ENCODE measurements around the gene ZNF738. TPM values are rescaled to one million over a fixed set of nuclear protein-coding genes. Genes with fewer than 3 reads are reported as not detected.
"Not testable (repeated sequence)": the region's sequence is repeated elsewhere in the genome, so short reads cannot be mapped to it uniquely, and the experiment has no call there.

Gene ZNF738
- total RNA-seq, 2 experiments from 2014 or later: 11.8 to 15.3 TPM

GRCh38 chr19:21335721-21336120 lies 23.1 kb upstream of the ZNF738 start:
- H3K9me3 Mint-ChIP-seq: peaks cover 41% of the 10 kb centered on the region
- no peaks in the 10 kb centered on the region for H3K4me1 Mint-ChIP-seq (ENCODE audit: low read depth)
- no peak overlapping the region for H3K27ac Mint-ChIP-seq

DNA sequence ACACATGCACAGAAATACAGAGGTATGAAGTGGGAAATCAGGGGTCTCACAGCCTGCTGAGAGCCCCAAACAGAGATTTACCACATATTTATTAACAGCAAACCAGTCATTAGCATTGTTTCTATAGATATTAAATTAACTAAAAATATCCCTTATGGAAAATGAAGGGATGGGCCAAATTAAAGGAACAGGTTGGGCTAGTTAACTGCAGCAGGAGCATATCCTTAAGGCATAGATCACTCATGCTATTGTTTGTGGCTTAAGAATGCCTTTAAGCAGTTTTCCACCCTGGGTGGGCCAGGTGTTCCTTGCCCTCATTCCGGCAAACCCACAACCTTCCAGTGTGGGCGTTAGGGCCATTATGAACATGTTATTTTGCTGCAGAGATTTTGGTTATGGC lies 14.0 kb upstream of the ZNF738 start:
- H3K27me3 Mint-ChIP-seq; H3K27ac Mint-ChIP-seq; DNase-seq; intact Hi-C loops (cut with micrococcal nuclease); H3K4me1 Mint-ChIP-seq (ENCODE audit: low read depth); POLR2A ChIA-PET; CTCF ChIA-PET; H3K4me3 Mint-ChIP-seq: not testable (repeated sequence)
- Mint-ChIP-seq H3K9me3 (peaks cover 21% of the 10 kb centered on the region), H3K36me3 (peaks cover 12% of the 10 kb centered on the region)

More at GRCh38 chr19:21335721-21336120, 23.1 kb upstream of the ZNF738 start:
- Mint-ChIP-seq H3K4me3 (no peak overlapping the region), H3K27me3 (peaks cover under 1% of the 10 kb centered on the region), H3K36me3 (peaks cover 18% of the 10 kb centered on the region)
- DNase-seq: no peak
- CTCF ChIA-PET: no interaction called here
- POLR2A ChIA-PET: no interaction called here
- intact Hi-C loops (cut with micrococcal nuclease): no loop called here

GRCh38 chr19:21352830-21353229 lies 6.0 kb upstream of the ZNF738 start:
- CTCF ChIA-PET: no interaction called here
- DNase-seq: no peak
- no peak overlapping the region for H3K4me3 Mint-ChIP-seq
- POLR2A ChIA-PET: no interaction called here
- H3K4me1 Mint-ChIP-seq (ENCODE audit: low read depth): peaks cover 3% of the 10 kb centered on the region
- no peaks in the 10 kb centered on the region for H3K27me3 Mint-ChIP-seq
- peaks cover 12% of the 10 kb centered on the region for H3K9me3 Mint-ChIP-seq
- H3K27ac Mint-ChIP-seq: no peak overlapping the region
- intact Hi-C loops (cut with micrococcal nuclease): no loop called here
- H3K36me3 Mint-ChIP-seq: peaks cover 3% of the 10 kb centered on the region

DNA sequence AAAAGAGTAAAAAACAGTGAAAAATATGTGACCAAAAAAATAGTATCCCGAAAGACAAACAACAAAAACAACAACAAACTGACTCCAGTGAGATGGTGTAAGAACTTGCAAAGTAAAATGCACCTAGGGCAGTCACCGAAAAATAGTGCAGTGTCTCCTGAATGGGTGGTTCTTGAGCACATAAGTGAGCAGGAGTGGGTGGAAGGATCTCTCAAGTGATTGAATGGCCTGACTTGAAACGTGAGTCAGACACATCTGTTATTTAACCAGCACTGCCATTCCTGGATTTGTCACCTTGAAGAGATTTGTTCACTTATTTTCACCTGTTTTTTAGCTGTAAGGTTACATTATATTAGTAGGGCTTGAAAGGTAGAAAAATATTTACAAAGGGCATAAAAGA lies 3.5 kb downstream of the ZNF738 start:
- intact Hi-C loops (cut with micrococcal nuclease): no loop called here
- DNase-seq: no peak
- Mint-ChIP-seq H3K27ac (no peak overlapping the region), H3K9me3 (no peaks in the 10 kb centered on the region), H3K4me1 (ENCODE audit: low read depth) (peaks cover 12% of the 10 kb centered on the region), H3K27me3 (no peaks in the 10 kb centered on the region), H3K36me3 (peaks cover 51% of the 10 kb centered on the region), H3K4me3 (no peak overlapping the region)
- ChIA-PET CTCF (no interaction called here), POLR2A (interaction anchor here (0.8 kb wide), 1 partner anchor 33 kb away, joined by 3 read pairs; the partner anchor contains the start of gene ZNF708)

DNA sequence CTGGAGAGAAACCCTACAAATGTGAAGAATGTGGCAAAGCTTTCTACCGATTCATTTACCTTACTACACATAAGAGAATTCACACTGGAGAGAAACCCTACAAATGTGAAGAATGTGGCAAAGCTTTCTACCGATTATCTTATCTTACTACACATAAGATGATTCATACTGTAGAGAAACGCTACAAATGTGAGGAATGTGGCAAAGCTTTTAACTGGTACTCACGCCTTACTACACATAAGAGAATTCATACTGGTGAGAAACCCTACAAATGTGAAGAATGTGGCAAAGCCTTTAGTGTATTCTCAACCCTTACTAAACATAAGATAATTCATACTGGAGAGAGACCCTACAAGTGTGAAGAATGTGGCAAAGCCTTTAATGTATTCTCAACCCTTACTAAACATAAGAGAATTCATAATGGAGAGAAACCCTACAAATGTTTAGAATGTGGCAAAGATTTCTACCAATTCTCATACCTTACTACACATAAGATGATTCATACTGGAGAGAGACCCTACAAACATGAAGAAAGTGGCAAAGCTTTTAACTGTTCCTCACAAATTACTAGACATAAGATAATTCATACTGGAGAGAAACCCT lies 25.3 kb downstream of the ZNF738 start:
- DNase-seq: no peak
- ChIA-PET POLR2A (no interaction called here), CTCF (no interaction called here)
- Mint-ChIP-seq H3K36me3 (peaks cover 68% of the 10 kb centered on the region), H3K27me3 (no peaks in the 10 kb centered on the region), H3K27ac (no peak overlapping the region), H3K9me3 (peaks cover 88% of the 10 kb centered on the region), H3K4me1 (ENCODE audit: low read depth) (no peaks in the 10 kb centered on the region), H3K4me3 (no peak overlapping the region)
- intact Hi-C loops (cut with micrococcal nuclease): no loop called here

DNA sequence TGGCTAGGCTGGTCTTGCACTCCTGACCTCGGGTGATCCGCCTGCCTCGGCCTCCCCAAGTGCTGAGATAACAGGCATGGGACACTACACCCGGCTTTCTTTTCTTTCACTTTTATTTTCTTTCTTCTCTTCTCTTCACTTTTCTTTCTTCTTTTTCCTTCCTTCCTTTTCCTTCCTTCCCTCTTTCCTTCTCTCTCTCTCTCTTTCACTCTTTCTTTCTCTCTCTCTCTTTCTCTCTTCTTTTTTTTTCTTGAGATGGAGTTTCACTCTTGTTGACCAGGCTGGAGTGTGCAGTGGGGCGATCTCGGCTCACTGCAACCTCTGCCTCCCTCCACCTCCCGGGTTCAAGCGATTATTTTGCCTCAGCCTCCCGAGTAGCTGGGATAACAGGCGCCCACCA lies 37.3 kb downstream of the ZNF738 start:
- Mint-ChIP-seq H3K4me3 (no peak overlapping the region), H3K36me3 (peaks cover 26% of the 10 kb centered on the region), H3K27ac (no peak overlapping the region), H3K27me3 (no peaks in the 10 kb centered on the region), H3K9me3 (peaks cover 16% of the 10 kb centered on the region), H3K4me1 (ENCODE audit: low read depth) (peaks cover 23% of the 10 kb centered on the region)
- intact Hi-C loops (cut with micrococcal nuclease): loop anchor here (2.0 to 5.0 kb wide), 4 partner anchors 37 to 375 kb away; partner anchors contain the start of genes ZNF430, ZNF708 and ZNF738
- ChIA-PET CTCF (interaction anchor here (2.6 kb wide), 1 partner anchor 88 kb away, joined by 9 read pairs; no protein-coding TSS in a partner anchor), POLR2A (interaction anchor here (1.4 to 1.8 kb wide), 2 partner anchors 37 to 456 kb away, joined by 4 to 8 read pairs; partner anchors contain the start of gene ZNF738)
- DNase-seq: no peak

GRCh38 chr19:21396893-21397572 lies 38.2 kb downstream of the ZNF738 start, which contains the start of gene ZNF493:
Gene ZNF493 (plus strand): TSS chr19:21397133. CDS start chr19:21397238, 105 bp downstream.
- Mint-ChIP-seq H3K36me3 (peaks cover 24% of the 10 kb centered on the region), H3K9me3 (peaks cover 9% of the 10 kb centered on the region), H3K4me1 (ENCODE audit: low read depth) (peaks cover 24% of the 10 kb centered on the region), H3K4me3 (peak within 1 kb of the TSS; percentile 95), H3K27me3 (no peaks in the 10 kb centered on the region), H3K27ac (peak within 1 kb of the TSS; percentile 87)
- ChIA-PET POLR2A (interaction anchor here (0.7 to 1.8 kb wide), 5 partner anchors 38 to 455 kb away, joined by 3 to 9 read pairs (median 4); partner anchors contain the start of genes ZNF43, ZNF708 and ZNF738), CTCF (interaction anchor here (0.5 to 2.6 kb wide), 4 partner anchors 38 to 315 kb away, joined by 3 to 9 read pairs (median 4); partner anchors contain the start of genes ZNF714 and ZNF738)
- intact Hi-C loops (cut with micrococcal nuclease): loop anchor here (1.0 to 5.0 kb wide), 5 partner anchors 38 to 376 kb away; partner anchors contain the start of genes ZNF429, ZNF430, ZNF708 and ZNF738
- DNase-seq: peak; percentile 95

GRCh38 chr19:21398851-21399250 lies 40.1 kb downstream of the ZNF738 start:
- no peak for DNase-seq
- Mint-ChIP-seq H3K4me1 (ENCODE audit: low read depth) (peaks cover 33% of the 10 kb centered on the region), H3K36me3 (peaks cover 38% of the 10 kb centered on the region), H3K4me3 (no peak overlapping the region), H3K27me3 (no peaks in the 10 kb centered on the region), H3K27ac (no peak overlapping the region), H3K9me3 (peaks cover 10% of the 10 kb centered on the region)
- ChIA-PET POLR2A (no interaction called here), CTCF (interaction anchor here (2.6 kb wide), 1 partner anchor 85 kb away, joined by 9 read pairs; no protein-coding TSS in a partner anchor)
- intact Hi-C loops (cut with micrococcal nuclease): loop anchor here (5.0 kb wide), 1 partner anchor 73 kb away; no protein-coding TSS in a partner anchor

DNA sequence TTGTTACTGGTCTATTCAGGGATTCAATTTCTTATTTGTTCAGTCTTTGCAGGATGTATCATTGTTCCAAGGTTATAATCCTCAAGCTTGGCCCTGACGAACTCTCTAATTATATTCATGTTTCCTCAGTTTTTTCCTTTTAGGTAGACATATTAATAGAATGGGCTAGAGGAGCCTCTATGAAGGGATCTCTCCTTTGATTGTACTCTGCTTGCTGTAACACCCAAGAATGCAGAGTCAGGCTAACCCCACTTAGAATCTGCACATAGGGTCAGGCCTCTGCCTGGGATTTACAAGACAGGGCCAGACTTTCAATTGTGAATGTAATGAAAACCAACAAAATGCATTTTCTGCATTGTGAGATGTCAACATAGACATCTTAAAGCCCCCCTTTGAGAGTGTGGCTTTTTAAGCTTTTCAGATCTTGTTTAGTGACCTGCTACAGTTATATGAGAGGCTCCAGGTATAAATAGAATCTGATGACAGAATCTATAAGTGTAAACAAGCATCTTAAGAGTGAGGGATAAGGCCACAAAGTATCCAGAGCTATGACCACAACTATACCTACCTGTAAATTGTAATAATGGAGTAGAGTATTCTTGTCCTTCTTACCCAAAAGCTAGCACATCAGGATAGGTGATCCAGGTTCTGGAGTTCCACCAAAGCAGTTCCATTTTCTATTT lies 43.6 kb downstream of the ZNF738 start:
- Mint-ChIP-seq H3K27me3 (no peaks in the 10 kb centered on the region), H3K4me3 (no peak overlapping the region), H3K4me1 (ENCODE audit: low read depth) (peaks cover 31% of the 10 kb centered on the region), H3K27ac (no peak overlapping the region), H3K36me3 (peaks cover 59% of the 10 kb centered on the region), H3K9me3 (peaks cover 19% of the 10 kb centered on the region)
- POLR2A ChIA-PET: no interaction called here
- CTCF ChIA-PET: interaction anchor here (1.0 kb wide), 1 partner anchor 68 kb away, joined by 3 read pairs; no protein-coding TSS in a partner anchor
- no peak for DNase-seq
- intact Hi-C loops (cut with micrococcal nuclease): no loop called here

DNA sequence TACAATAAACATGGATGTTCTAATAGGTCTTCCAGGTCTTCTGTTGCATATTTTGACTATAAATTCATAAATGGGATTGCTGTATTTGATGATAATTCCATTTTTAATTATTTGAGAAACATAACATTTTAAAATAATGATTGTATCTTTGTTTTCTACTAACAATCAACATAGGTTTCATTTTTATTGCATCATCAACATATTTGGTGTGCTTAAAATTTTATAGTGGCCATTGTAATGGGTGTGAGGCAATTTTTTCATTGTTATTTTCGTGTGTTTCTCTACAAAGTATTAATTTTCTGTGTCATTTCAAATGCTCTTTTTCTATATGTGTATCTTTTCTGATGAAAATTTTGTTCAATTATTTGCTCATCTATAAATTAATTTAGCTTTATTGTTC lies 51.4 kb downstream of the ZNF738 start:
- peaks cover 79% of the 10 kb centered on the region for H3K36me3 Mint-ChIP-seq
- no peak for DNase-seq
- H3K4me1 Mint-ChIP-seq (ENCODE audit: low read depth): no peaks in the 10 kb centered on the region
- ChIA-PET CTCF (no interaction called here), POLR2A (no interaction called here)
- no peak overlapping the region for H3K4me3 Mint-ChIP-seq
- H3K27me3 Mint-ChIP-seq: no peaks in the 10 kb centered on the region
- no peak overlapping the region for H3K27ac Mint-ChIP-seq
- peaks cover 43% of the 10 kb centered on the region for H3K9me3 Mint-ChIP-seq
- intact Hi-C loops (cut with micrococcal nuclease): no loop called here

DNA sequence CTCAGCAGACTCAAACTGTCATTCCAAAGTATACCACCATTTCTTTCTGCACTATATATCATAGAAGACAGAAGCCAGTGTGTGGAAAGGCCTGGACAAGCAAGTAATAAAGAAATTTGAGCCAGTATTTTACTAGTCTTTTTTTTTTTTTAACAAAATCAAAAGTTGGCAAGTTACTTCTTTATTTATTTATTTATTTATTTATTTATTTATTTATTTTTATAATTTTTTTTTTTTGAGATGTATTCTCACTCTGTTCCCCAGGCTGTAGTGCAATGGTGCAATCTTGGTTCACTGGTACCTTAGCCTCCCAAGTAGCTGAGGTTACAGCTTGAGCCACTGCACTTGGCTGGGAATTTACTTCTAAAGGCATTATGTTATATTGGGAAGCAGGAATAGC lies 63.4 kb downstream of the ZNF738 start:
- H3K27me3 Mint-ChIP-seq: no peaks in the 10 kb centered on the region
- H3K4me1 Mint-ChIP-seq (ENCODE audit: low read depth): no peaks in the 10 kb centered on the region
- peaks cover 74% of the 10 kb centered on the region for H3K36me3 Mint-ChIP-seq
- H3K4me3 Mint-ChIP-seq: no peak overlapping the region
- intact Hi-C loops (cut with micrococcal nuclease): no loop called here
- POLR2A ChIA-PET: no interaction called here
- CTCF ChIA-PET: no interaction called here
- peaks cover 83% of the 10 kb centered on the region for H3K9me3 Mint-ChIP-seq
- DNase-seq: no peak
- H3K27ac Mint-ChIP-seq: no peak overlapping the region
